ENCODE measurements around the gene SULT1E1. TPM values are rescaled to one million over a fixed set of nuclear protein-coding genes. Genes with fewer than 3 reads are reported as not detected.

The SULT1E1 gene
- total and polyA plus RNA-seq, 2 of the 8 experiments (the other 6 are each of a cell fraction or from before 2014, with no cell fraction given) = not detected

GRCh38 chr4:69838977-69839376 is 21.0 kb downstream of the SULT1E1 start (continued):
- TF ChIP-seq RBBP5 (IDR thresholded peaks at IDR 0.05; ENCODE audit: borderline replicate concordance, low read depth, low read length) = no peak
- no peak for TF ChIP-seq BCL11A (IDR thresholded peaks at IDR 0.05; ENCODE audit: low read depth in 2 of 2, low read length in 2 of 2)
